ENCODE data around the gene CALHM4.
A peak's percentile ranks its signal among the peaks of the same experiment; 100 is the strongest.

Gene CALHM4

GRCh38 chr6:116522896-116523295, 30.7 kb upstream of the CALHM4 start:
- Histone ChIP-seq H3K4me3 (ENCODE audit: severe bottlenecking) (no peak overlapping the region), H3K27ac (ENCODE audit: poor library complexity, severe bottlenecking) (no peak overlapping the region), H3K4me1 (ENCODE audit: insufficient read depth, poor library complexity, severe bottlenecking) (no peaks in the 10 kb centered on the region), H3K36me3 (ENCODE audit: low read depth) (no peaks in the 10 kb centered on the region), H3K27me3 (ENCODE audit: insufficient read depth, poor library complexity, severe bottlenecking) (no peaks in the 10 kb centered on the region), H3K9me3 (ENCODE audit: severe bottlenecking) (no peaks in the 10 kb centered on the region)
- DNase-seq (ENCODE audit: low spot score) (no peak), ATAC-seq (ENCODE audit: low read depth) (no peak)
- TF ChIP-seq CTCF (IDR thresholded peaks at IDR 0.05; ENCODE audit: poor library complexity, severe bottlenecking) = no peak

GRCh38 chr6:116524236-116524635, 29.3 kb upstream of the CALHM4 start:
- no peak for TF ChIP-seq CTCF (IDR thresholded peaks at IDR 0.05; ENCODE audit: poor library complexity, severe bottlenecking)

GRCh38 chr6:116528133-116528532, 25.4 kb upstream of the CALHM4 start:
- H3K4me1 ChIP-seq (ENCODE audit: insufficient read depth, poor library complexity, severe bottlenecking) = peaks cover 5% of the 10 kb centered on the region
- H3K27me3 ChIP-seq (ENCODE audit: insufficient read depth, poor library complexity, severe bottlenecking) = no peaks in the 10 kb centered on the region
- no peak for TF ChIP-seq CTCF (IDR thresholded peaks at IDR 0.05; ENCODE audit: poor library complexity, severe bottlenecking)
- H3K27ac ChIP-seq (ENCODE audit: poor library complexity, severe bottlenecking) = no peak overlapping the region
- H3K4me3 ChIP-seq (ENCODE audit: severe bottlenecking) = no peak overlapping the region
- H3K36me3 ChIP-seq (ENCODE audit: low read depth) = no peaks in the 10 kb centered on the region
- DNase-seq (ENCODE audit: low spot score) (no peak), ATAC-seq (ENCODE audit: low read depth) (no peak)
- H3K9me3 ChIP-seq (ENCODE audit: severe bottlenecking) = no peaks in the 10 kb centered on the region

More at GRCh38 chr6:116524236-116524635, 29.3 kb upstream of the CALHM4 start:
- Histone ChIP-seq H3K36me3 (ENCODE audit: low read depth) (no peaks in the 10 kb centered on the region), H3K4me3 (ENCODE audit: severe bottlenecking) (no peak overlapping the region), H3K27me3 (ENCODE audit: insufficient read depth, poor library complexity, severe bottlenecking) (no peaks in the 10 kb centered on the region), H3K9me3 (ENCODE audit: severe bottlenecking) (no peaks in the 10 kb centered on the region), H3K27ac (ENCODE audit: poor library complexity, severe bottlenecking) (no peak overlapping the region), H3K4me1 (ENCODE audit: insufficient read depth, poor library complexity, severe bottlenecking) (peaks cover 5% of the 10 kb centered on the region)
- ATAC-seq (ENCODE audit: low read depth) (no peak), DNase-seq (ENCODE audit: low spot score) (no peak)

- Histone ChIP-seq H3K4me3 (ENCODE audit: severe bottlenecking) (no peak overlapping the region), H3K27me3 (ENCODE audit: insufficient read depth, poor library complexity, severe bottlenecking) (no peaks in the 10 kb centered on the region), H3K27ac (ENCODE audit: poor library complexity, severe bottlenecking) (no peak overlapping the region), H3K4me1 (ENCODE audit: insufficient read depth, poor library complexity, severe bottlenecking) (peaks cover 5% of the 10 kb centered on the region), H3K36me3 (ENCODE audit: low read depth) (no peaks in the 10 kb centered on the region), H3K9me3 (ENCODE audit: severe bottlenecking) (no peaks in the 10 kb centered on the region)
- ATAC-seq (ENCODE audit: low read depth) (peak; percentile 70), DNase-seq (ENCODE audit: low spot score) (no peak)
- no peak for TF ChIP-seq CTCF (IDR thresholded peaks at IDR 0.05; ENCODE audit: poor library complexity, severe bottlenecking)
These were observed 24.8 kb upstream of the CALHM4 start for GRCh38 chr6:116528780-116529179.

- DNase-seq (ENCODE audit: low spot score) (no peak), ATAC-seq (ENCODE audit: low read depth) (peak; percentile 23; the same call in 1 of the 3 replicates)
- H3K4me1 ChIP-seq (ENCODE audit: insufficient read depth, poor library complexity, severe bottlenecking) = peaks cover 5% of the 10 kb centered on the region
- H3K27ac ChIP-seq (ENCODE audit: poor library complexity, severe bottlenecking) = no peak overlapping the region
- H3K9me3 ChIP-seq (ENCODE audit: severe bottlenecking) = no peaks in the 10 kb centered on the region
- no peak overlapping the region for H3K4me3 ChIP-seq (ENCODE audit: severe bottlenecking)
- no peak for TF ChIP-seq CTCF (IDR thresholded peaks at IDR 0.05; ENCODE audit: poor library complexity, severe bottlenecking)
- no peaks in the 10 kb centered on the region for H3K27me3 ChIP-seq (ENCODE audit: insufficient read depth, poor library complexity, severe bottlenecking)
- no peaks in the 10 kb centered on the region for H3K36me3 ChIP-seq (ENCODE audit: low read depth)
These were observed 23.9 kb upstream of the CALHM4 start for GRCh38 chr6:116529466-116530290.

All from RWPE2 (cell line).